Erythroblast (primary cell): ENCODE results near the gene CROT.

Source experiments
- DNase-seq, 2 experiments: peaks; one replicate each; lab custom pipeline; 2025; lab: John Stamatoyannopoulos, UW
- GATA1 ChIP-seq: IDR thresholded peaks from 2 replicates; pipeline ENCODE4 v1.6.1; 2011; ENCODE audit warnings: low read depth, mild to moderate bottlenecking, control low read depth, low read length, moderate library complexity
- POLR2A ChIP-seq: IDR thresholded peaks from 2 replicates; pipeline ENCODE4 v1.6.1; 2011; ENCODE audit warnings: mild to moderate bottlenecking, low read length

The CROT gene

GRCh38 chr7:87356448-87356847 lies 11.0 kb downstream of the CROT start:
- peak; percentile 48 to 88 for DNase-seq
- TF ChIP-seq GATA1 (no peak), POLR2A (no peak)

- DNase-seq, result no peak
- no peak for TF ChIP-seq POLR2A
- no peak for TF ChIP-seq GATA1
Observed at GRCh38 chr7:87359366-87359765, 13.9 kb downstream of the CROT start.

DNA sequence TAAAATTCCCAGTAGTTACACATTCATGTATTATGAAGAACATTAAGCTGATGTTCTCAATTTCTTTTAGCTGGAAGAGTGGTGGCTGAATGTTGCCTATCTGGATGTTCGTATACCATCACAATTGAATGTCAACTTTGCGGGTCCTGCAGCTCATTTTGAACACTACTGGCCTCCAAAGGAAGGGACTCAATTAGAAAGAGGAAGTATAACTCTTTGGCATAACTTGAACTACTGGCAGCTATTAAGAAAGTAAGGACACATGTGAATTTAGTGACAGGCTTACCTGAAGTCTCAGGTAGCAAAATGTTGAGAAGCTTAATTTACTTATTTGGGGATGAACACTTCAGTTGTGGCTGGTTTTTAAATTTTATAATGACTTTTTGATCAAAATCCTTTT lies 15.9 kb downstream of the CROT start:
- TF ChIP-seq GATA1 (no peak), POLR2A (no peak)

GRCh38 chr7:87363342-87363741 lies 17.9 kb downstream of the CROT start:
- DNase-seq, result no peak
- TF ChIP-seq POLR2A (no peak), GATA1 (no peak)

More for the DNA sequence above, 15.9 kb downstream of the CROT start:
- no peak for DNase-seq

GRCh38 chr7:87364246-87364645 lies 18.8 kb downstream of the CROT start:
- no peak for DNase-seq
- TF ChIP-seq GATA1 (no peak), POLR2A (no peak)

DNA sequence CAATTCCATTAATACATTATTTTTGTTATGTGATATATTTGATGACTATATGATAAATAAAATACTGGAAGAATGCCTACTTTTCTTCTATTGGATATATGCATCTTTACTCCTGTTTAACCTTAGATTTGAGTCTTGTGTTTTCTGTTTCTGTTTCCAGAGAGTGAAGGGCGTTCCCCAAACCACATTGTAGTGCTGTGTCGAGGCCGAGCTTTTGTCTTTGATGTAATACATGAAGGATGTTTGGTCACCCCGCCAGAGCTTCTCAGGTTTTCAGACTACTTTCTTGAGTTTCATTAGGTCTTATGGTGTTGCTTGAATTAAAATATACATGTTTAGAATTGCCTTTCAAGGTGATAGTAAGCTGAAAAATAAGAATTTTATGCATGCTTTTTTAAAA lies 23.8 kb downstream of the CROT start:
- no peak for DNase-seq

GRCh38 chr7:87370660-87371180 lies 25.3 kb downstream of the CROT start:
- TF ChIP-seq POLR2A, result no peak
- TF ChIP-seq GATA1, result no peak
- DNase-seq, result peak; percentile 61 to 73

More for the DNA sequence above, 23.8 kb downstream of the CROT start:
- TF ChIP-seq GATA1 (no peak), POLR2A (no peak)

GRCh38 chr7:87375662-87376435 lies 30.4 kb downstream of the CROT start:
- TF ChIP-seq GATA1 (no peak), POLR2A (no peak)
- DNase-seq, result no peak

GRCh38 chr7:87380905-87381304 lies 35.4 kb downstream of the CROT start:
- TF ChIP-seq GATA1 (no peak), POLR2A (no peak)
- DNase-seq, result peak; percentile 7 to 32

- TF ChIP-seq GATA1 (no peak), POLR2A (no peak)
- DNase-seq, result peak; percentile 40 to 52
Observed at GRCh38 chr7:87391020-87391701, 45.7 kb downstream of the CROT start.

DNA sequence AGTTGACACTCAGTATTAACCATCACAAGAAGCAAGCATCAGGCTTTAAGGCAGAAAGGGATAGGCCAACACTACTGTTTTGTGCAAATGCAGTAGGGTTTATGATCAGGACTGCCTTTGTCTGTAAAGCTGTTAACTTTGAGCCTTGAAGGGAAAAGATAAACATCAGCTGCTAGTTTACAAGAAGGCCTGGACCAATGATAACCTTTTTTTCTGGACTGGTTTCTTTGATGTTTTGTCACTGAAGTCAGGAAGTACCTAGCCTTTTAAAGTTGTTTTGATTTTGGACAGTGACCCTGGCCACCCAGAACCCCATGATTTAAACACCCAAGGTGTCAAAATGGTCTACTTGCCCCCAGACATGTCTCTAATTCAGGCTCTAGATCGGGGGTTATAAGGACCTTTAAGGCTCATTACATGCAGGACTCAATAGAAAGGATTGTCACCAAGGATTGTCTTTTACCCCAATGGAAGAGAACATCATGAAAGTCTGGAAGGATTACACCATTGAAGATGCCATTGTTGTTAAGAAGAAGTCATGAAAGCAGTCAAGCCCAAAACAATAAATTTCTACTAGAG lies 50.1 kb downstream of the CROT start:
- TF ChIP-seq POLR2A (no peak), GATA1 (no peak)
- DNase-seq, result no peak

GRCh38 chr7:87398446-87398845 lies 53.0 kb downstream of the CROT start:
- TF ChIP-seq GATA1 (no peak), POLR2A (no peak)
- DNase-seq, result no peak

GRCh38 chr7:87404674-87405073 lies 59.2 kb downstream of the CROT start:
- TF ChIP-seq GATA1 (no peak), POLR2A (no peak)
- DNase-seq, result no peak

DNA sequence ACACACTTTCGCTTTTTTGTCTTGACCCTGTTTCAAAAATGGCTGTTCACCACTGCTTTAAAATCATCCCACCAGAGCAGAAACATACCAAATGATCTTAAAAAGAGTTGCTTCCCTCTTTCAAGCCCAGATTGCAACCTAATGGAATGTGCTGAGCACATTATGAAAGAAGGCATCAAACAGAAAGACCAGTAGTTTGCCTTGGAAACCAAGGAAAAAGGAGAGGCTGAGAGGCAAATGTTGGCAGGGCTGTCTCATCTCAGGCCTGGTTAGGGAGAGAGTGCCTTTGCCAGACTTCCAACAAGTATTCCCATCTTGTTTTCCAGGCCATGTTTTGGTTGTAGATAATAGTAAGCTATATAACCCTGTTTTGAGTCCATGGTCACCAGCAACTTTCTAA lies 65.7 kb downstream of the CROT start:
- TF ChIP-seq POLR2A (no peak), GATA1 (no peak)
- DNase-seq, result no peak
